Skin epidermis (tissue), 12 donors: ENCODE results near the gene PDE10A.
"Not testable (repeated sequence)": the region's sequence is repeated elsewhere in the genome, so short reads cannot be mapped to it uniquely, and the experiment has no call there.

Experiments used
- H3K27ac ChIP-seq, 21 experiments: fragments of 200-600 bp; sonication (generic) in 11 of 21; one replicate each; pipeline ENCODE4 v1.5.0; 2020; ENCODE audit warnings: mild to moderate bottlenecking in 3 of 21, inconsistent platforms in 2 of 21, moderate library complexity in 2 of 21
- H3K4me3 ChIP-seq, 7 experiments: fragments of 200-600 bp; sonication (generic) in 2 of 7; one replicate each; pipeline ENCODE4 v1.5.0; 2020; ENCODE audit warnings: inconsistent platforms in 2 of 7, mild to moderate bottlenecking in 2 of 7, moderate library complexity in 1 of 7

Gene PDE10A

GRCh38 chr6:165599596-165600487 lies 63.2 kb downstream of the PDE10A start:
- no peak overlapping the region for H3K4me3 ChIP-seq
- H3K27ac ChIP-seq, result no peak overlapping the region

- no peak overlapping the region for H3K27ac ChIP-seq
- no peak overlapping the region for H3K4me3 ChIP-seq
These were observed 63.9 kb downstream of the PDE10A start for GRCh38 chr6:165599121-165599520.

GRCh38 chr6:165597821-165598220 lies 65.2 kb downstream of the PDE10A start:
- no peak overlapping the region for H3K27ac ChIP-seq
- H3K4me3 ChIP-seq, result no peak overlapping the region

GRCh38 chr6:165594584-165595333 lies 68.3 kb downstream of the PDE10A start:
- no peak overlapping the region for H3K4me3 ChIP-seq
- H3K27ac ChIP-seq, result no peak overlapping the region

DNA sequence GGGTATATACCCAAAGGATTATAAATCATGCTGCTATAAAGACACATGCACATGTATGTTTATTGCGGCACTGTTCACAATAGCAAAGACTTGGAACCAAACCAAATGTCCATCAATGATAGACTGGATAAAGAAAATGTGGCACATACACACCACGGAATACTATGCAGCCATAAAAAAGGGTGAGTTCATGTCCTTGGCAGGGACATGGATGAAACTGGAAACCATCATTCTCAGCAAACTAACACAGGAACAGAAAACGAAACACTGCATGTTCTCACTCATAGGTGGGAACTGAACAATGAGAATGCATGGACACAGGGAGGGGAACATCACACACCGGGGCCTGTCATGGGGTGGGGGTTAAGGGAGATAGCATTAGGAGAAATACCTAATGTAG lies 70.1 kb downstream of the PDE10A start:
- H3K27ac ChIP-seq, result not testable (repeated sequence)

GRCh38 chr6:165588515-165588914 lies 74.5 kb downstream of the PDE10A start:
- Histone ChIP-seq H3K4me3 (no peak overlapping the region), H3K27ac (no peak overlapping the region)

More for the DNA sequence above, 70.1 kb downstream of the PDE10A start:
- H3K4me3 ChIP-seq, result not testable (repeated sequence)

DNA sequence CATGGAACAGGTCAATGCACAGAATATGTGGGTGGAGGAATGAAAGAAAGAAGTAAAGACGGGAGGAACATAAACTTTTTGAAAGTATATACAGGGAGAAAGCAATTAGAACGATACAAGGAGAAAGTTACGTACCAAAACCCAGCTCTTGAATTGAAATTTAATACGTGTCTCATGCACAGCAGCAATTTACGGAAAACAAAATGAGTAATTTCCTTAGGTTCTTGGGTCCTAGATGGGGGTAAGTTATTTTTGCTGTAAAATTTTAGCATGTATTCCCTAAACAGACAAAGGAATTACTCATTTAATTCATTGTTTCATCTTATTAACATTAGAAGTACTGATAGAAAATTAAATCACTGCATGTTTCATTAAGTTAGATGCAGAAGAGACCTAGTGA lies 75.8 kb downstream of the PDE10A start:
- no peak overlapping the region for H3K4me3 ChIP-seq

GRCh38 chr6:165586706-165587105 lies 76.3 kb downstream of the PDE10A start:
- H3K4me3 ChIP-seq, result no peak overlapping the region
- H3K27ac ChIP-seq, result no peak overlapping the region

More for the DNA sequence above, 75.8 kb downstream of the PDE10A start:
- no peak overlapping the region for H3K27ac ChIP-seq

DNA sequence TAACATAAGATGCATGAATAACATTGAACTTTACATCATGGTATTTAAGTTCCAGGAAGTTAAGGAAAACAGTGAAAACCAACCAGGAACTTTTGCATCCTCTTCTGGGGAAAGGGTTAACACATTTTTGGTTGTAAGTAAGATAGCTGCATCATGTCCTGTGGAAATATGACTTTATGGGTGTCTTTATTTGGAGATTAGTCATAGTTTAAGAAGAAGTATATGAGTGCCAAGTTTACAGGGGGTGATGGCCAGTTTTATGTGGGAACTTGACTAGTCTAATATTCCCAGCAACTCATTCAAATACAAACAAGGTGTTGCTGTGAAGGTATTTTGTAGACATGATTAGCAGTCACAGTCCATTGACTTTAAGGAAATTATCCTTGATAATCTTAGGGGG lies 78.0 kb downstream of the PDE10A start:
- H3K27ac ChIP-seq, result no peak overlapping the region

GRCh38 chr6:165584541-165584940 lies 78.5 kb downstream of the PDE10A start:
- no peak overlapping the region for H3K4me3 ChIP-seq

More for the DNA sequence above, 78.0 kb downstream of the PDE10A start:
- no peak overlapping the region for H3K4me3 ChIP-seq

DNA sequence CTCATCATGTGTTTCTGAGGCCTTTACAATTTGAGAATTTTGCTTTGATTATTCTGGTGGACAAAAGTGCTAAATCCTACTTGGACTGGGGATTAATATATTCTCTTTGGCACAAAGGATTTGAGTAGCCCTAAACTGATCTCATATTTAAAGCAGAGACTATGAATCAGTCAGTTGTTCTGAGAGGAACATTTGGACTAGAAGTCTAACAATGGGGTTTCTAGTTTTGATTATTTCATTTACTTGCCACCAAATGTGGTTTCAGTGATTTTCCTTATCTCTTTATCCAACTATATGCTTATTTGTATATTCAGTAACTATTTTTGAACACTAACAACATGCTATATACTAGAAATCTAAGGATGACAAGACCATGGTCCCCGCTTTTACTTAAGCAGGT lies 81.4 kb downstream of the PDE10A start:
- no peak overlapping the region for H3K4me3 ChIP-seq
- H3K27ac ChIP-seq, result no peak overlapping the region

More at GRCh38 chr6:165584541-165584940, 78.5 kb downstream of the PDE10A start:
- H3K27ac ChIP-seq, result no peak overlapping the region

DNA sequence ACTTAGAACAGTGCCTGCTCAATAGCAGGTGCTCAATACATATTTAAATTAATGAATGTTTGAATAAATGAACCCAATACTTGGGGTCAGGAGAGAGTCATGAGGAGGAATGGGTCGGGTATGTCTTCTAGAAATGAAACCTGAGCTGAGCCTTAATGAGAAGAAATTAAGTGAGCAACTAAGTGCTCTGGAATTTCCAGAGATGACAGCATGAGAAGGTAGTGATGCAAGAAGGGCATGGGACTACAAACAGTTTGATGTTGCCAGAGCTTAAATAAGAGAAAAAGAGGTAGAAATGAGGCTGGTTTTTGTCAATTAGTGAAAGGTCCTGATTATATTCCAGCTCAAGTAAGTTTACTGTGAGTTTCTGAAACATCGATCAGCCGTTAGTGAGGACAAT lies 82.9 kb downstream of the PDE10A start:
- H3K4me3 ChIP-seq, result no peak overlapping the region
- H3K27ac ChIP-seq, result no peak overlapping the region

GRCh38 chr6:165579151-165579550 lies 83.9 kb downstream of the PDE10A start:
- no peak overlapping the region for H3K27ac ChIP-seq

DNA sequence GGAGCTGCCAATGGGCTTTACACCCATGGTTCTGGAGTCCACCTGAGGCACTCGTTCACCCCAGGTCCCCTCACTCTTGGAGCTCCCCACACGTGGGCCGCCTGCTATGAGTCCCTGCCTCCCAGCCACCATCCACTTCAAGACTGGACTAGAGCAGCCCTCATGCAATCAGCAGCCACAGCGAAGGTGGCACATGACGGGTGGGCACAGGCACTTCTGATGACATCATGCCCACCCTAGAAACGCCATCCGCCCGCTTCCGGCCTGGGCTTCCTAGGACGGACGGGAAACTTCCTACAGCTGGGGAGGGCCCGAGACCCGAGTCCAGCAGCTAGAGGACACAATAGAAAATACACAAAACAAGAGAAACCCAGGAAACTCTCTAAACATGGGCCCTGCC lies 85.5 kb downstream of the PDE10A start:
- Histone ChIP-seq H3K27ac (no peak overlapping the region), H3K4me3 (no peak overlapping the region)

More at GRCh38 chr6:165579151-165579550, 83.9 kb downstream of the PDE10A start:
- no peak overlapping the region for H3K4me3 ChIP-seq

DNA sequence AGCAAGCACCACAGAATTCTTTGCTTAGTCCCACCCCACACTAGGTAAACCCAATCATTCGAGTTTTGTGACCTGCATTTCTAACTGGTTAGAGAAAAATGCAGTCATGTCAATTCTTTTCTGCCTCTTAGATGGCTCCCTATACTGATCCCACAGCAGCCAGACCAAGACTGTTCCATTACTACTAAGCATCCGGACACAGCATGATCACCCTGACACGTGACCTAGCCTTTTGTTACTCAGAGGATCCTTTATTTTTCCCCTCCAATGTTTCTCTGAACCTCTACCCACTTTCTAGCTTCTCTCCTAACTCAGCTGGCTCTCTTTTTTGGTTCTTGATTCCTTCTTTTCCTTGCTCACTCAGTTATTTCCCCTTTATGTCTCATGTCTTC lies 87.9 kb downstream of the PDE10A start:
- Histone ChIP-seq H3K27ac (no peak overlapping the region), H3K4me3 (no peak overlapping the region)

DNA sequence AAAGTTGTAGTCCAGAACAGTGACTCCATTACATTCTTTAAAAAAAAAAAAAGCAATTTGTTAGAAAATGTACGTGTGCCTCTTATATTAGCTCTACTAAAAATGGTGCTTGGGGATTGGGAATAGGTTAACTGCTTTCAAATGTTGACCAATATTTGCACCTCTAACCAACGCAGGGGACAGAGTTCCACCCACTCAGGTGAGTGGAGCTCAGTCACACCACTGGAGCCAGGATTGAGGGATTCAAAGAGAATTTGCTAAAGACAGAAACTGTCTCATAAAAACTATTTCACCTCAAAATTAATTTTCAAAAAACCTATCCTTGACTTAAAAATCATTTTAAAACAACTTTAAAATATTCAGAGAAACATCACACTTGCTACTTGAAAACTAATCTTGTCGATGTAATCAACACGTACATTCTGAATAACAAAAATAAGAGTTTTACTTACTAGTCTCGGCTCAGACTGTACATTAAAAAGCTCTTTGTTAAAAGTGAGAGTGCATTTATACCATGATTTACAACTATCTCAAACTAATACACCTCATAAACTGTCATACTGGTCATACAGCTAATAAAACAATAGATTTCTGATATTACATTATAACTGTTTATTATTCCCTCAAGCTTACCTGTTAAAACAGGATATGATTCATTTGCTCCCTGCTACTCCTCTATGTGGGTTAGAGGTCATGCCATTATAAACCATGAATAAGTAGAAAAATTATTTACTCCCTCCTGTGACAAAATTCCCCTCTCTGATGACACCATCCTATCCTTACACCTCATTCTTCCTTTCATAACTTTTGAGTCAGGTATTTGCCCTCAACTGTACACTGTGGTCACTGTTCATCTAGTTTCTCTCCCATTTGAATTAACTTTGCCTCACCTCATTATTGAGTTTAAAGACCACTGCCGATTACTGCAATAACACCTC lies 88.6 kb downstream of the PDE10A start:
- Histone ChIP-seq H3K27ac (peak overlapping the region in 1 of 21 experiments; percentile 64), H3K4me3 (no peak overlapping the region)

GRCh38 chr6:165573671-165574070 lies 89.4 kb downstream of the PDE10A start:
- H3K27ac ChIP-seq, result no peak overlapping the region
- no peak overlapping the region for H3K4me3 ChIP-seq

GRCh38 chr6:165571721-165572132 lies 91.3 kb downstream of the PDE10A start:
- Histone ChIP-seq H3K27ac (no peak overlapping the region), H3K4me3 (no peak overlapping the region)

GRCh38 chr6:165571068-165571682 lies 91.9 kb downstream of the PDE10A start:
- Histone ChIP-seq H3K27ac (no peak overlapping the region), H3K4me3 (no peak overlapping the region)
